ENCODE measurements around the gene PADI2.

DNA sequence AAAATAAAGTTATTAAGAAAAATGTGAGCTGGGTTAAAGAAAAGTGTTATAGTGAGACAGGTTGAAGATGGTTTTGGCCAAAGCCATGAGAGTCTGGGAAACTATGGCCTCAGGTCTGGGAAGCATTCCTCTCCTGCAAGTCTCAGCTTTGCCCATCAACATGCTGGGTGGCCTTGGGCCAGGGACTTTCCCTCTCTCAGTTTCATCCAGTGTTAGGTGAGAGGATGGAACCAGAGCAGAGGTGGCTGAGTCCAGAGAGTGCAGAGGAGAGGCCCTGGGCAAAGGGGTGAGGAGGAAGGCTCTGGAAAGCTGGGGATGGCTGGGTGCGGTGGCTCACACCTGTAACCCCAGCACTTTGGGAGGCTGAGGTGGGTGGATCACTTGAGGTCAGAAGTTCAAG, 10.5 kb downstream of the PADI2 start:
- TF ChIP-seq EZH2 (IDR thresholded peaks at IDR 0.05; ENCODE audit: low read depth), result no peak
- TF ChIP-seq, protein P1, sequence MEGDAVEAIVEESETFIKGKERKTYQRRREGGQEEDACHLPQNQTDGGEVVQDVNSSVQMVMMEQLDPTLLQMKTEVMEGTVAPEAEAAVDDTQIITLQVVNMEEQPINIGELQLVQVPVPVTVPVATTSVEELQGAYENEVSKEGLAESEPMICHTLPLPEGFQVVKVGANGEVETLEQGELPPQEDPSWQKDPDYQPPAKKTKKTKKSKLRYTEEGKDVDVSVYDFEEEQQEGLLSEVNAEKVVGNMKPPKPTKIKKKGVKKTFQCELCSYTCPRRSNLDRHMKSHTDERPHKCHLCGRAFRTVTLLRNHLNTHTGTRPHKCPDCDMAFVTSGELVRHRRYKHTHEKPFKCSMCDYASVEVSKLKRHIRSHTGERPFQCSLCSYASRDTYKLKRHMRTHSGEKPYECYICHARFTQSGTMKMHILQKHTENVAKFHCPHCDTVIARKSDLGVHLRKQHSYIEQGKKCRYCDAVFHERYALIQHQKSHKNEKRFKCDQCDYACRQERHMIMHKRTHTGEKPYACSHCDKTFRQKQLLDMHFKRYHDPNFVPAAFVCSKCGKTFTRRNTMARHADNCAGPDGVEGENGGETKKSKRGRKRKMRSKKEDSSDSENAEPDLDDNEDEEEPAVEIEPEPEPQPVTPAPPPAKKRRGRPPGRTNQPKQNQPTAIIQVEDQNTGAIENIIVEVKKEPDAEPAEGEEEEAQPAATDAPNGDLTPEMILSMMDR (conservative IDR thresholded peaks at IDR 0.05), result no peak

Data from PC-9 (cell line).